GM21390 (cell line): ENCODE results near the gene STX1A.

Source experiments
- ATAC-seq: cut with Tn5 transposase; IDR thresholded peaks from one replicate; pipeline ENCODE4 v1.9.1; 2021; ENCODE audit not compliant: unreplicated experiment

STX1A gene

DNA sequence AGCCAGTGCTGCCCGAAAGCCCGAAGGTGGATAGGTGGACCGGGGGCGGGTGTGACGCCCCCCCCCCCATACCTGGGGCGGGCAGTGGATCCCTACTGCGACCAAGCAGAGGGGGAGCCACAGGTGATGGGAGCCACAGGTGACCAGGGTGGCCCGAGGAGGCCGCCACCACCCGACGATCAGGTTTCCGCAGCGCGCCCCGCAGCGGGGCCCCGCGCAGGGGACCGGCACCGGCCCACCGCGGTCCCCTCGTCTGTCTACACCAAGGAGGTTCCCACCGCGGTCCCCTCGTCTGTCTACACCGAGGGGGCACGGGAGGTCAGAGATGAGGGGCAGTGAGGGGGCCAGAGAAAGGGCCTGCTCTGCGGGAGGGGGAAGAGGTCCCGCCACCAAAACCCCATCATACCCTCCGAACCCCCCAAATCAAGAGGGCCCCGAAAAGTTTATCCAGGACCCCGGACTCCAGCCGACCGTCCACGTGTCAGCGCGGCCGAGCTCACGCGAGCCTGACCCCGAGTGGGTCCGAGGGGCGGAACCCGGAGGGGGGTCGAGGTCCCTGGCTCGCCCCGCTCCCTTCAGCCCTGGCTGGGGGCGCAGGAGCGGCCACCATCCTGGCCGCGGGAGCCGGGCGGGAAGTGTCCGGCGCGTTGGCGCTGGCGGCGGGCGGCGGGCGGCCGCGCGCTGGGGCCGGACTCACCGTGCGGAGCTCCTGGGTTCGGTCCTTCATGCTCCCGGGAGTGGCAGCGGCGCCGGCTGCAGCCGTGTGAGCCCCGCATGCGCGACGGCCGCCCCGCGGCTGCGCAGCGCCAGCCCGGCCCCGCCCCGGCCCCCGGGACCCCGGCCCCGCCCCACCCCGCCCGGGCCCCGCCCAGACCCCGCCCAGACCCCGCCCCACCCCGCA lies at the start of gene STX1A:
Gene STX1A (minus strand): TSS at position 765 of the 901 bp plus-strand sequence. CDS start 38 bp downstream, at position 727.
- ATAC-seq, result peak; percentile 55

DNA sequence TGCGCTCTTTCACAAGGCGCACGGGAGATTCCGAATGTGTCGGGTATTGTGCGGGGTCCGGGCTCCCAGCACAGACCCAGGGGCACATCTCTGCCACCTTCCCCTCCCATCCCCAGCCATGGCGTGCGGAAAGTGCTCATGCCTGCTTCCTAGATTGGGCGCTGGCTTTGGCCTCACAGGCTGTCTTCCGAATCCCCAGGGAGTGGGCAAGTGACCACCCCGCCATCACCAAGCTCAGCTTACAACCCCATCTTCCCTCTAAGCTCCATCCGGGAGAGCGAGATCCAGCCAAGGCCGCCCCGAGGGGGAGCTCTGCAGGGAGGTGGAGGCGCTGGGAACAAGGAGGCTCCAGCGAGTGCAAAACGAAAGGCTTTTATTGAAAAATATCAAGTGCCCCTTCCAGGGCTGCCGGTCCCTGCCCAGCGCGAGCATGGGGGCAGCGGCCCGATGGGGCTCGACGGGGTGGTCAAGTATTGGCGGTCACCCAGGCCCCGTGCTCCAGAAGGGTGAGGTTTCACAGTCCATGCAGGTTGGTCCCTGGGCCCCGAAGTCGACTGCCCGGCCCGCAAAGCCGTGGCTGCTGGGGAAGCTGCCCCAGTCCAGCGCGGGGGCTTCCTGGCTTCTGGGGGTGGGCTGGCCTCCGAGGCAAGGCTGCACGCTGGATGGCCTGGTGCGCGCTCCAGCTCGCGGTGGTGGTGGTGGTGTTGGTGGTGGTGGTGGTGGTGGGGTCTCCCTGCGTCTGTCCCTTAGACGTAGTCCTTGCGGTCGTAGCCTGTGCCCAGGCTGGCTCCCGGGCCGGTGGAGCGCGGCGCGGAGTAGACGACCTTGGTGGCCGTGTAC lies 49.4 kb upstream of the STX1A start:
- ATAC-seq, result no peak

DNA sequence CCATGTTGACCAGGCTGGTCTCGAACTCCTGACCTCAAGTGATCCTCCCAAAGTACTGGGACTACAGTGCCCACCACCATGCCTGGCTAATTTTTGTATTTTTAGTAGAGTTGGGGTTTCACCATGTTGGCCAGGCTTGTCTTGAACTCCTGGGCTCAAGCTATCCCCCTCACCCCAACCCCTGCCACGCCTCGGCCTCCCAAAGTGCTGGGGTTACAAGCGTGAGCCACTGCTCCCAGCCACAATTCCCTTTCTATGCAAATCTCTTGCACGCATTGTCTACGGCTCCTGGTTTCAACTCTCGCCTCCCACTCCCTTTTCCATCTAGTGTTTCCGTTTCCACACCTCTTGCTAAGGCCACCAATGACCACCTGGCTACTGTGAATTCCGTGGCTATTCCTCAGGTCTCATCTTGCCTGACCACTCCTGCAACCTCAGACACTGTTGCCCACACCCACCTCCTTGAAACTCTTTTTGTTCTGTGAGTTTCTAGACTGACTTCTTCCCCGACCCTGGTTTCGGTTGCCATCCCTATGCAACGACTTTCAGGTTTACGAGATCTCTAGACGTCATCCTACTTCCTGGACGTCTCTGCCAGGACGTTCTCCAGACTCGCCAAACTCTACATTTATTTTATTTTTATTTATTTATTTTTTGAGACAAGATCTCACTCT lies 47.2 kb upstream of the STX1A start:
- no peak for ATAC-seq

- no peak for ATAC-seq
Measured at GRCh38 chr7:73762659-73762999, 43.2 kb upstream of the STX1A start.

DNA sequence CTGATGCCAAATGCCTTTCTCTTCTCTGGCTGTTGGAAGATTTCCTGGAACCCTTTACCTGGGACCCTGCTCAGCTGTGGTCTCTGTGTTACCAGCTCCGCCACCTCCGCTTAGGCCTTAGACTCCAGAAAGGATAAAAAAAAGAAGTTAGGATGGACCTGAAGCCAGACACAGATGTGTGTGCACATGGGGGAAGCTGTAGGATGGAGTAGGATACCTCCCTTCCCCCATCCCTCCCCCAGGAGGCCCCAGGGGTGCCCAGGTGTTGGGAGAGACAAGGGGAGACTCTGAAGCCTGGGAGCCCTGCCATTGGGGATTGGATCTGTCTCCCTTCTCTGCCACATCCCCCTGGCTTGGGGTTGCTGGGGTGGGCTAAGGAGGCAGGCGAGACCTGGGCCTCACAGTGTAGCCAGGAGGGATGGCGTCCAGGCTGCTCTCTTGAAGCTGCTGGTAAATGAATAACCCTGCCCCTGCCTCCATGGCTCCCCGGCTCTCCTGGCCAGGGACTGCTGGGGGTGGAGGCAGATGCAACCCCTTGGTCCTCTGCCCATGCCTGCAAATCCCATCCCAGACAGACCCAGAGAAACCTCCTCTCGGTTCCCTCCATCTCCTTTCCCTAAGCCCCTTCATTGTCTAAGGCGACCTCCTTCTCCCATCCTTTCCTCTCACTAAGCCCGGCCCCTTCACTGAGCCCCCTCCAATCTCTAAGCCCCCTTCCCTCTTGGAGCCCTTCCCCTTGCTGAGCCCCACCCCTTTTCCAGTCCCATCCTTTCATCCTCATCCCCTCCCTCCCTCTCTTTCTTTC lies 42.6 kb upstream of the STX1A start:
- no peak for ATAC-seq

- no peak for ATAC-seq
Measured at GRCh38 chr7:73758581-73759138, 39.2 kb upstream of the STX1A start.

GRCh38 chr7:73749931-73750776 lies 30.7 kb upstream of the STX1A start:
- ATAC-seq, result no peak

- no peak for ATAC-seq
Measured at GRCh38 chr7:73746378-73746777, 26.9 kb upstream of the STX1A start.

- ATAC-seq, result no peak
Measured at GRCh38 chr7:73742753-73743641, 23.5 kb upstream of the STX1A start.

GRCh38 chr7:73742338-73742752 lies 22.9 kb upstream of the STX1A start:
- ATAC-seq, result no peak

DNA sequence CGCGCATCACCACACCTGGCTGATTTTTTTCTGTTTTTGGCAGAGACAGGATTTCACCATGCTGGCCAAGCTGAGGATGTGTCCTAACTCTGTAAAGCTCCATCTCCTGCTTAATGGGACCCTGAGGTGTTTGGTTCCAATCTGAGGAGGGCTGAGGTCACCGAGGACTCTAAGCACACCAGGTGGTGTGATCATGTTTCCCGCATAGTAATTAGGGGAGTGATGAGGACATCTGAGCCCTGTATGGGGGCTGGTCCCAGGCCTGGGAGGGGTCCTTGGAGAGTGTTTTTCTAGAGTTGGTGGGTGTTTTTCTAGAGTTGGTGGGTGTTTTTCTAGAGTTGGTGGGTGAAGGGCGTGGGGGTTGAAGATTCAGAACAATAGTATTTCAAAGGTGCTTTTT lies 22.1 kb upstream of the STX1A start:
- ATAC-seq, result no peak

DNA sequence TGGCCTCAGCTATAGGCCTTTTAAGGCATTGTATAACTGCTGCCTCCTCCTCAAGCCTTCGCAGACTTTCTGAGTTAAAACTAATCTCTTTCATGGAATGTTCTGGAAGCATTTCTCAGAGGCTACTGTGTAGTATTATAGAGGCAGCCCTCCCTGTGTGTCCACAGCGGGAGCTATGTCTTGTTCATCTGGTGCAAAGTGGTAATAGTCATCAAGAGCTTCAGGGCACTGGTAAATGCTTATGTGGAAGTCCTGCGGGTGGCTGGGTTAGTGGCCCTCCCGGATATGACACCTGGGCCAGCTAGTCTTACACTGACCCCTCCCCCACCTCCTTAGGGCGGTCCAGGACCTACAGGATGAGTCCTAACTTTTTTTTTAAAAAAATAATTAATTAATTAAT lies 21.3 kb upstream of the STX1A start:
- no peak for ATAC-seq

GRCh38 chr7:73740212-73740611 lies 20.7 kb upstream of the STX1A start:
- ATAC-seq, result no peak

GRCh38 chr7:73739387-73739767 lies 19.9 kb upstream of the STX1A start:
- no peak for ATAC-seq

GRCh38 chr7:73738612-73739386 lies 19.3 kb upstream of the STX1A start, which contains the start of gene ABHD11:
TSS of gene ABHD11 (minus strand) at chr7:73738802. CDS start at chr7:73738770, 32 bp downstream.
- peak; percentile 87 for ATAC-seq

DNA sequence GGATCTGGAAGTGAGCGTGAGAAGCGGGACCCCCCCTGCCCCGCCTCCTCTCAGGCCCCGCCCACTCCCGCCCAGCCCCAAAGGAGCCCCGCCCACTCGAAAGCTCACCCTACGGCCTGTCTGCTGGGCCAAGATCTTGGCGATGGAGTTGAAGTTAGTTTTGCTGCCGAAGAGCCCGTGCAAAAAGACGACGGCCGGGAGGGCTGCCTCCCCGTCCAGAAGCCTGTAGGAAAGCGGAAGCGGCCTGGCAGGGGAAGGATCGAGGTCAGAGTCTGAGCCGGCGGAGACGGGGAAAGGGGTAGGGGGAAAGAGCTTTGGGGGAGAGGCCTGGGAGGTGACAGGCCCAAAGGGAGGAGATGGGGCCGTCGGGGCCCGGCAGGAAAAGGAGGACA lies 18.7 kb upstream of the STX1A start:
- no peak for ATAC-seq

GRCh38 chr7:73737491-73738219 lies 18.2 kb upstream of the STX1A start:
- no peak for ATAC-seq
